ENCODE results near the gene MCTP2.

- TF ChIP-seq CTCF (IDR thresholded peaks at IDR 0.05; ENCODE audit: insufficient read depth, low read length, poor library complexity, severe bottlenecking) (no peak), EZH2phosphoT487 (conservative IDR thresholded peaks at IDR 0.05; ENCODE audit: low read length) (no peak)
Observed at GRCh38 chr15:94387442-94387841, 156.1 kb downstream of the MCTP2 start.
